Measurements from ENCODE around the gene ZNF800.

GRCh38 chr7:127342596-127342995, 49.9 kb downstream of the ZNF800 start:
- TF ChIP-seq, protein P1, sequence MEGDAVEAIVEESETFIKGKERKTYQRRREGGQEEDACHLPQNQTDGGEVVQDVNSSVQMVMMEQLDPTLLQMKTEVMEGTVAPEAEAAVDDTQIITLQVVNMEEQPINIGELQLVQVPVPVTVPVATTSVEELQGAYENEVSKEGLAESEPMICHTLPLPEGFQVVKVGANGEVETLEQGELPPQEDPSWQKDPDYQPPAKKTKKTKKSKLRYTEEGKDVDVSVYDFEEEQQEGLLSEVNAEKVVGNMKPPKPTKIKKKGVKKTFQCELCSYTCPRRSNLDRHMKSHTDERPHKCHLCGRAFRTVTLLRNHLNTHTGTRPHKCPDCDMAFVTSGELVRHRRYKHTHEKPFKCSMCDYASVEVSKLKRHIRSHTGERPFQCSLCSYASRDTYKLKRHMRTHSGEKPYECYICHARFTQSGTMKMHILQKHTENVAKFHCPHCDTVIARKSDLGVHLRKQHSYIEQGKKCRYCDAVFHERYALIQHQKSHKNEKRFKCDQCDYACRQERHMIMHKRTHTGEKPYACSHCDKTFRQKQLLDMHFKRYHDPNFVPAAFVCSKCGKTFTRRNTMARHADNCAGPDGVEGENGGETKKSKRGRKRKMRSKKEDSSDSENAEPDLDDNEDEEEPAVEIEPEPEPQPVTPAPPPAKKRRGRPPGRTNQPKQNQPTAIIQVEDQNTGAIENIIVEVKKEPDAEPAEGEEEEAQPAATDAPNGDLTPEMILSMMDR (IDR thresholded peaks at IDR 0.05): no peak
- TF ChIP-seq POLR2A (IDR thresholded peaks at IDR 0.05) (no peak), POLR2AphosphoS5 (IDR thresholded peaks at IDR 0.05) (no peak)

All from breast epithelium (tissue), 3 donors.